Measurements from ENCODE around the gene RPS28.

DNA sequence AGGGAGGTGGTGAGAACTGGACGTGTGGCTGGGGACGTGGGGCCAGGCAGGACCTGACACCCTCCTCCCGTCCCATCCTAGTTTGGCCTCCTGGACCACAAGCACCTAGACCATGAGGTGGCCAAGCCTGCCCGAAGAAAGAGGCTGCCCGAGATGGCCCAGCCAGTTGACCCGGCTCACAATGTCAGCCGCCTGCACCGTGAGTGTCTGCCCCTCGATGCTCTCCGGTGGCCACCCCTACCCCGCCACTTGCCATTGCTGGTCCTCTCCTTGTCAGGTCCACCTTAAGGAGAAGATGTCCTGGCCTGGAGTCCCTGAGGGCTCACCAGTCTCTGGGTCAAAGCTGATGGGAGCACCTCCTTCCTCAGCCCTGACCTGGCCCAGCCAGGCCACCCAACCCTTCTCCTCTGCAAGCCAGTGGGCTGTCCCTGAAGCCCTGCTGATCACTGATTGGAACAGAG lies 44.9 kb downstream of the RPS28 start:
- TF ChIP-seq, protein P1, sequence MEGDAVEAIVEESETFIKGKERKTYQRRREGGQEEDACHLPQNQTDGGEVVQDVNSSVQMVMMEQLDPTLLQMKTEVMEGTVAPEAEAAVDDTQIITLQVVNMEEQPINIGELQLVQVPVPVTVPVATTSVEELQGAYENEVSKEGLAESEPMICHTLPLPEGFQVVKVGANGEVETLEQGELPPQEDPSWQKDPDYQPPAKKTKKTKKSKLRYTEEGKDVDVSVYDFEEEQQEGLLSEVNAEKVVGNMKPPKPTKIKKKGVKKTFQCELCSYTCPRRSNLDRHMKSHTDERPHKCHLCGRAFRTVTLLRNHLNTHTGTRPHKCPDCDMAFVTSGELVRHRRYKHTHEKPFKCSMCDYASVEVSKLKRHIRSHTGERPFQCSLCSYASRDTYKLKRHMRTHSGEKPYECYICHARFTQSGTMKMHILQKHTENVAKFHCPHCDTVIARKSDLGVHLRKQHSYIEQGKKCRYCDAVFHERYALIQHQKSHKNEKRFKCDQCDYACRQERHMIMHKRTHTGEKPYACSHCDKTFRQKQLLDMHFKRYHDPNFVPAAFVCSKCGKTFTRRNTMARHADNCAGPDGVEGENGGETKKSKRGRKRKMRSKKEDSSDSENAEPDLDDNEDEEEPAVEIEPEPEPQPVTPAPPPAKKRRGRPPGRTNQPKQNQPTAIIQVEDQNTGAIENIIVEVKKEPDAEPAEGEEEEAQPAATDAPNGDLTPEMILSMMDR (IDR thresholded peaks at IDR 0.05; ENCODE audit: insufficient read depth, low read length), result no peak
- TF ChIP-seq POLR2AphosphoS5 (IDR thresholded peaks at IDR 0.05; ENCODE audit: low read depth), result no peak
- TF ChIP-seq, protein P2, sequence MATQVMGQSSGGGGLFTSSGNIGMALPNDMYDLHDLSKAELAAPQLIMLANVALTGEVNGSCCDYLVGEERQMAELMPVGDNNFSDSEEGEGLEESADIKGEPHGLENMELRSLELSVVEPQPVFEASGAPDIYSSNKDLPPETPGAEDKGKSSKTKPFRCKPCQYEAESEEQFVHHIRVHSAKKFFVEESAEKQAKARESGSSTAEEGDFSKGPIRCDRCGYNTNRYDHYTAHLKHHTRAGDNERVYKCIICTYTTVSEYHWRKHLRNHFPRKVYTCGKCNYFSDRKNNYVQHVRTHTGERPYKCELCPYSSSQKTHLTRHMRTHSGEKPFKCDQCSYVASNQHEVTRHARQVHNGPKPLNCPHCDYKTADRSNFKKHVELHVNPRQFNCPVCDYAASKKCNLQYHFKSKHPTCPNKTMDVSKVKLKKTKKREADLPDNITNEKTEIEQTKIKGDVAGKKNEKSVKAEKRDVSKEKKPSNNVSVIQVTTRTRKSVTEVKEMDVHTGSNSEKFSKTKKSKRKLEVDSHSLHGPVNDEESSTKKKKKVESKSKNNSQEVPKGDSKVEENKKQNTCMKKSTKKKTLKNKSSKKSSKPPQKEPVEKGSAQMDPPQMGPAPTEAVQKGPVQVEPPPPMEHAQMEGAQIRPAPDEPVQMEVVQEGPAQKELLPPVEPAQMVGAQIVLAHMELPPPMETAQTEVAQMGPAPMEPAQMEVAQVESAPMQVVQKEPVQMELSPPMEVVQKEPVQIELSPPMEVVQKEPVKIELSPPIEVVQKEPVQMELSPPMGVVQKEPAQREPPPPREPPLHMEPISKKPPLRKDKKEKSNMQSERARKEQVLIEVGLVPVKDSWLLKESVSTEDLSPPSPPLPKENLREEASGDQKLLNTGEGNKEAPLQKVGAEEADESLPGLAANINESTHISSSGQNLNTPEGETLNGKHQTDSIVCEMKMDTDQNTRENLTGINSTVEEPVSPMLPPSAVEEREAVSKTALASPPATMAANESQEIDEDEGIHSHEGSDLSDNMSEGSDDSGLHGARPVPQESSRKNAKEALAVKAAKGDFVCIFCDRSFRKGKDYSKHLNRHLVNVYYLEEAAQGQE (IDR thresholded peaks at IDR 0.05; ENCODE audit: insufficient replicate concordance, low read depth), result no peak
- no peak for TF ChIP-seq SPI1 (IDR thresholded peaks at IDR 0.05; ENCODE audit: borderline replicate concordance, low read depth)
